PC-9 (cell line): ENCODE data around the gene PPEF1. TPM values are rescaled to one million over a fixed set of nuclear protein-coding genes. Genes with fewer than 3 reads are reported as not detected.
A peak's percentile ranks its signal among the peaks of the same experiment; 100 is the strongest.

Experiments
- BruUV-seq: library from RNA; stranded (reverse); fragments of 400-500 nt; replicated peaks from 2 replicates; lab custom pipeline; 2021; lab: Mats Ljungman, UMichigan
- CTCF ChIA-PET: fragments of 300-600 bp; sonication (Branson Sonifier 250); formaldehyde crosslinking; loops from one replicate; lab custom pipeline; 2022; ENCODE audit warnings: antibody characterized with exemption; lab: Charles Lee
- POLR2A ChIA-PET: fragments of 300-600 bp; sonication (Branson Sonifier 250); formaldehyde crosslinking; loops from one replicate; lab custom pipeline; 2022; ENCODE audit warnings: antibody characterized with exemption; ENCODE audit not compliant: unreplicated experiment; lab: Charles Lee
- DNase-seq, 2 experiments: peaks; one replicate each; pipeline versions ENCODE4 v3.0.0 to v3.0.0-alpha.2; 2015 to 2022; ENCODE audit warnings: mixed read lengths in 1 of 2
- H2AFZ ChIP-seq: fragments of 200-600 bp; sonication (generic); 2 replicates; pipeline ENCODE4 v1.8.1; 2017; ENCODE audit warnings: antibody characterized with exemption
- H3F3A ChIP-seq: fragments of 200-600 bp; sonication (generic); 2 replicates; pipeline ENCODE4 v1.8.1; 2017; ENCODE audit warnings: antibody characterized with exemption, mild to moderate bottlenecking, low read depth; ENCODE audit not compliant: insufficient read depth
- H3K27ac ChIP-seq: fragments of 200-600 bp; sonication (generic); 2 replicates; pipeline ENCODE4 v1.6.1; 2016; ENCODE audit warnings: mixed run types
- H3K27me3 ChIP-seq: fragments of 200-600 bp; sonication (generic); 2 replicates; pipeline ENCODE4 v1.6.1; 2016; ENCODE audit warnings: low read depth, mixed run types; ENCODE audit not compliant: insufficient read depth
- H3K36me3 ChIP-seq: fragments of 200-600 bp; sonication (generic); 2 replicates; pipeline ENCODE4 v1.6.1; 2016; ENCODE audit warnings: low read depth, mixed run types
- H3K4me1 ChIP-seq: fragments of 200-600 bp; sonication (generic); replicated peaks from 2 replicates; pipeline ENCODE4 v1.6.1; 2016; ENCODE audit warnings: mixed run types; ENCODE audit not compliant: insufficient read depth
- H3K4me2 ChIP-seq: fragments of 200-600 bp; sonication (generic); 2 replicates; pipeline ENCODE4 v1.6.1; 2017; ENCODE audit warnings: mixed run types
- H3K4me3 ChIP-seq: fragments of 200-600 bp; sonication (generic); 2 replicates; pipeline ENCODE4 v1.6.1; 2016; ENCODE audit warnings: mixed run types
- H3K79me2 ChIP-seq: fragments of 200-600 bp; sonication (generic); 2 replicates; pipeline ENCODE4 v1.6.1; 2017; ENCODE audit warnings: low read depth, mixed run types
- H3K9me2 ChIP-seq: fragments of 200-600 bp; sonication (generic); 2 replicates; pipeline ENCODE4 v1.8.1; 2017; ENCODE audit warnings: mild to moderate bottlenecking; ENCODE audit not compliant: insufficient read depth
- H3K9me3 ChIP-seq: fragments of 200-600 bp; sonication (generic); 2 replicates; pipeline ENCODE4 v1.8.1; 2016; ENCODE audit warnings: low read depth; ENCODE audit not compliant: insufficient read depth
- H4K20me1 ChIP-seq: fragments of 200-600 bp; sonication (generic); 2 replicates; pipeline ENCODE4 v1.8.1; 2017; ENCODE audit not compliant: insufficient read depth
- EZH2 ChIP-seq: fragments of 200-600 bp; sonication (generic); IDR thresholded peaks from 2 replicates; pipeline ENCODE4 v1.8.0; 2017; ENCODE audit warnings: antibody characterized with exemption, low read depth
- intact Hi-C: fragments of 100-400 bp; cut with micrococcal nuclease; formaldehyde crosslinking; loops from one replicate; pipeline ENCODE4 v1.10.0; 2022; ENCODE audit not compliant: unreplicated experiment
- total RNA-seq: library from RNA; stranded (reverse); gene quantifications from 2 replicates; pipeline ENCODE4 v1.2.3, GENCODE V29; 2021
- TF ChIP-seq, protein P1 (sequence below): fragments of 200-600 bp; sonication (generic); conservative IDR thresholded peaks from 2 replicates; pipeline ENCODE4 v1.6.1; 2017; ENCODE audit warnings: mixed run types, antibody characterized with exemption, mild to moderate bottlenecking, moderate library complexity

PPEF1 gene
- total RNA-seq, 1 experiment from 2014 or later, result not detected

DNA sequence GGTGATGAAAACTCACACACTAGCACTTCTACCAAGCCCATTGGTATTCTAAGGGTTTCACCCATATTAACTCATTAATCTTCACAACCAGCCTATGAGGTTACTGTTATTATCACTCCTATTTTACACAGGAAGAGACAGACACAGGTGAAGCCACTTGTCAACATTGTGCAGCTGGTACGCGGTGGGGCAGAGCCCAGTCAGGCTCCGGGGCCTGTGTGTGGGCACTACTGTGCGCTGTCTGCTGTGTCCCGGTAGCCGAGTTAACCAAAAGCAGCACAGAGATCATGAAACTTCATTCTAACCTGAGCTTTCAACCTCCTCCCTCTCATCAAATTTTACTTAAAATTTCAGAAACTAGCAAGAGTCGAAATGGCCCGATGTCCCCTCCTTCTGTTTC lies 165.2 kb downstream of the PPEF1 start:
- H3K36me3 ChIP-seq, result no peaks in the 10 kb centered on the region
- no peak overlapping the region for H3K27ac ChIP-seq
- H3K4me1 ChIP-seq, result no peaks in the 10 kb centered on the region; the same call in 1 of the 2 replicates
- ChIA-PET POLR2A (no interaction called here), CTCF (no interaction called here)
- no peak overlapping the region for H3K4me3 ChIP-seq
- DNase-seq, result no peak
- no TSS peak for BruUV-seq
- H3K4me2 ChIP-seq, result no peak overlapping the region
- intact Hi-C loops, result no loop called here
- no peaks in the 10 kb centered on the region for H3K9me2 ChIP-seq
- no peaks in the 10 kb centered on the region for H3K79me2 ChIP-seq
- no peaks in the 10 kb centered on the region for H3K27me3 ChIP-seq
- no peaks in the 10 kb centered on the region for H4K20me1 ChIP-seq
- H3F3A ChIP-seq, result no peaks in the 10 kb centered on the region; the same call in 1 of the 2 replicates
- no peaks in the 10 kb centered on the region for H3K9me3 ChIP-seq
- TF ChIP-seq, protein P1, sequence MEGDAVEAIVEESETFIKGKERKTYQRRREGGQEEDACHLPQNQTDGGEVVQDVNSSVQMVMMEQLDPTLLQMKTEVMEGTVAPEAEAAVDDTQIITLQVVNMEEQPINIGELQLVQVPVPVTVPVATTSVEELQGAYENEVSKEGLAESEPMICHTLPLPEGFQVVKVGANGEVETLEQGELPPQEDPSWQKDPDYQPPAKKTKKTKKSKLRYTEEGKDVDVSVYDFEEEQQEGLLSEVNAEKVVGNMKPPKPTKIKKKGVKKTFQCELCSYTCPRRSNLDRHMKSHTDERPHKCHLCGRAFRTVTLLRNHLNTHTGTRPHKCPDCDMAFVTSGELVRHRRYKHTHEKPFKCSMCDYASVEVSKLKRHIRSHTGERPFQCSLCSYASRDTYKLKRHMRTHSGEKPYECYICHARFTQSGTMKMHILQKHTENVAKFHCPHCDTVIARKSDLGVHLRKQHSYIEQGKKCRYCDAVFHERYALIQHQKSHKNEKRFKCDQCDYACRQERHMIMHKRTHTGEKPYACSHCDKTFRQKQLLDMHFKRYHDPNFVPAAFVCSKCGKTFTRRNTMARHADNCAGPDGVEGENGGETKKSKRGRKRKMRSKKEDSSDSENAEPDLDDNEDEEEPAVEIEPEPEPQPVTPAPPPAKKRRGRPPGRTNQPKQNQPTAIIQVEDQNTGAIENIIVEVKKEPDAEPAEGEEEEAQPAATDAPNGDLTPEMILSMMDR, result no peak
- no peak for TF ChIP-seq EZH2
- H2AFZ ChIP-seq, result no peak overlapping the region

GRCh38 chrX:18873189-18873791 lies 165.8 kb downstream of the PPEF1 start:
- H3K4me3 ChIP-seq, result no peak overlapping the region
- H3K27ac ChIP-seq, result no peak overlapping the region
- H3K9me3 ChIP-seq, result no peaks in the 10 kb centered on the region
- no peak overlapping the region for H2AFZ ChIP-seq
- no peaks in the 10 kb centered on the region; the same call in 1 of the 2 replicates for H3K4me1 ChIP-seq
- DNase-seq, result peak in 1 of 2 experiments; percentile 38
- no peak for TF ChIP-seq EZH2
- TF ChIP-seq, protein P1, result no peak
- ChIA-PET CTCF (no interaction called here), POLR2A (no interaction called here)
- H3F3A ChIP-seq, result no peaks in the 10 kb centered on the region; the same call in 1 of the 2 replicates
- no TSS peak for BruUV-seq
- no peaks in the 10 kb centered on the region for H3K79me2 ChIP-seq
- H3K9me2 ChIP-seq, result no peaks in the 10 kb centered on the region
- no peaks in the 10 kb centered on the region for H3K27me3 ChIP-seq
- intact Hi-C loops, result no loop called here
- peak overlapping the region; percentile 61 for H3K4me2 ChIP-seq
- no peaks in the 10 kb centered on the region for H4K20me1 ChIP-seq
- no peaks in the 10 kb centered on the region for H3K36me3 ChIP-seq

DNA sequence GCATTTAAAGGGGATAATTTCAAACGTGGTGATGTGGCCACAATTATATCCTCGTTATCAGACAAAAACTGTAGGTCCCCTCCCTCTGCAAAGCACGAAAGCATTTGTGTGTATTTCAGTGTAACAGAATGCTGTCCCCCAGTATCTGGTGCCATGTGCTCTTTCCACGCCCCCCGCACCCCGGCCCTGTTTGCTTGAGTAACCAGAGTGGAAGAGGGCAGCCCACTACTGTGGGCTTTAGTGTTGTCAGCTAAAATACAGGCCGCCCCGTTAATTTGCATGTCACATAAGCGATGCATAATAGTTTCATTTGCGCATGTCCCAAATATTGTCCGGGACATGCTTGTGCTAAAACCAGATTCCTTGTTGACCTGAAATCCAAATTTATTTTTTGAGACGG lies 166.4 kb downstream of the PPEF1 start:
- DNase-seq, result no peak
- no peaks in the 10 kb centered on the region for H3K27me3 ChIP-seq
- H3K36me3 ChIP-seq, result no peaks in the 10 kb centered on the region
- H3F3A ChIP-seq, result no peaks in the 10 kb centered on the region; the same call in 1 of the 2 replicates
- no peaks in the 10 kb centered on the region for H3K9me2 ChIP-seq
- no peak overlapping the region for H3K27ac ChIP-seq
- intact Hi-C loops, result no loop called here
- BruUV-seq, result no TSS peak
- H3K4me3 ChIP-seq, result no peak overlapping the region
- no peaks in the 10 kb centered on the region; the same call in 1 of the 2 replicates for H3K4me1 ChIP-seq
- TF ChIP-seq EZH2, result no peak
- TF ChIP-seq, protein P1, result no peak
- no peak overlapping the region for H2AFZ ChIP-seq
- H4K20me1 ChIP-seq, result no peaks in the 10 kb centered on the region
- POLR2A ChIA-PET, result no interaction called here
- H3K4me2 ChIP-seq, result no peak overlapping the region
- no peaks in the 10 kb centered on the region for H3K79me2 ChIP-seq
- CTCF ChIA-PET, result no interaction called here
- no peaks in the 10 kb centered on the region for H3K9me3 ChIP-seq
